Ishikawa (cell line): Measurements from ENCODE around the gene IGLL5.

ENCODE experiments used
- CEBPB ChIP-seq: IDR thresholded peaks from 2 replicates; pipeline ENCODE4 v1.6.1; 2012
- CREB1 ChIP-seq: IDR thresholded peaks from 2 replicates; pipeline ENCODE4 v1.6.1; 2012; ENCODE audit warnings: low read depth
- EGR1 ChIP-seq: IDR thresholded peaks from 2 replicates; pipeline ENCODE4 v1.6.1; 2012
- EP300 ChIP-seq: IDR thresholded peaks from 2 replicates; pipeline ENCODE4 v1.6.1; 2012; ENCODE audit warnings: borderline replicate concordance
- FOXM1 ChIP-seq: IDR thresholded peaks from 2 replicates; pipeline ENCODE4 v1.6.1; 2012; ENCODE audit warnings: low read depth, borderline replicate concordance
- MAX ChIP-seq: IDR thresholded peaks from 2 replicates; pipeline ENCODE4 v1.6.1; 2012
- NFIC ChIP-seq: IDR thresholded peaks from 2 replicates; pipeline ENCODE4 v1.6.1; 2012
- RAD21 ChIP-seq: IDR thresholded peaks from 2 replicates; pipeline ENCODE4 v1.6.1; 2012; ENCODE audit warnings: low read depth
- REST ChIP-seq: IDR thresholded peaks from 2 replicates; pipeline ENCODE4 v1.6.1; 2012; ENCODE audit warnings: low read depth, mild to moderate bottlenecking
- TAF1 ChIP-seq: IDR thresholded peaks from 2 replicates; pipeline ENCODE4 v1.6.1; 2012; ENCODE audit warnings: low read depth, mild to moderate bottlenecking
- TEAD4 ChIP-seq: IDR thresholded peaks from 2 replicates; pipeline ENCODE4 v1.6.1; 2012
- YY1 ChIP-seq: IDR thresholded peaks from 2 replicates; pipeline ENCODE4 v1.6.1; 2012; ENCODE audit warnings: low read depth
- ZBTB7A ChIP-seq: IDR thresholded peaks from 2 replicates; pipeline ENCODE4 v1.6.1; 2012; ENCODE audit warnings: low read depth
- TF ChIP-seq, protein P1 (sequence below): IDR thresholded peaks from 2 replicates; pipeline ENCODE4 v1.6.1; 2012

IGLL5 gene

DNA sequence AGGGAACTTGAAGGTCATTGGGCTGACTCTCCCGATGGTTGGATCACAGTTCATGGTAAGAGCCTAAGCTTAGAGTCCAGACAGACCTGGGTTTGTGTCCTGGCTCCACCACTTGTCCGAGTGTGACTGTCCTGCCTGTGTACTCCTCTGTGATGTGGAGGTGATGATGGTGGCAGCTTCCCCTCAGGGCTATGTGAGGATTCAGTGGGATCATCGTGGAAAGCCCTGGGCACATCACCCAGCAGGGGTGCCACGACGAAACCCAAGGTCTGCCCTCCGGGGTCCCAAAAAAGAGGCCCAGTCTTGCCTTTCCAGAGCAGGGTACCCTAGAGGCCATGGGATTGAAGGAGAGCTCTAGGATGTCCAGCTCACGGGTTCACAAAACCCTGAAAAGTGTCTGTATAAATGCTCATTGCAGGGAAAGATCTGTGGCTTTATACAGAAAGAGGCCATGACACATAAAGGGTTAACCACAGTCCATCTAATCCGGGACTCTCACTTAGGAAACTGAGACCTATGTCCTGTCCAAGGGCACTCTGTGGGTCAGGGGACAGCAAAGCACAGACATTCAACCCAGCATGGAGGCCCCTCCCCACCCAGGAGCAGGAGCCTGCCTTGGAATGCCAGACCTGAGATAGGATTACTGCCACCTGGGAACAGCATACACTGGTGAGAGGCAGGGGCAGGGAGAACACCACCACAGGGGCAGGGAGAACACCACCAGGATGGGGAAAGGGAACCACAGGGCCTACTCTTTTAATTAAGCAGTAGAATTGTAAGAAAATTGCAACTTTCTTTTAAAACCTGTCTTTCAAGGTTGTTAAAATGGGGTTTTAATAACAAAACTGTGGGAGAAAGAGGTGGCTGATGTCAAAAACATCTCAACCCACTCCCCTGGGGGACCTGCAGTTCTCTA, 51.3 kb downstream of the IGLL5 start:
- TF ChIP-seq NFIC (no peak), EP300 (no peak), ZBTB7A (no peak), MAX (no peak), CREB1 (no peak), FOXM1 (no peak), RAD21 (no peak)
- TF ChIP-seq, protein P1, sequence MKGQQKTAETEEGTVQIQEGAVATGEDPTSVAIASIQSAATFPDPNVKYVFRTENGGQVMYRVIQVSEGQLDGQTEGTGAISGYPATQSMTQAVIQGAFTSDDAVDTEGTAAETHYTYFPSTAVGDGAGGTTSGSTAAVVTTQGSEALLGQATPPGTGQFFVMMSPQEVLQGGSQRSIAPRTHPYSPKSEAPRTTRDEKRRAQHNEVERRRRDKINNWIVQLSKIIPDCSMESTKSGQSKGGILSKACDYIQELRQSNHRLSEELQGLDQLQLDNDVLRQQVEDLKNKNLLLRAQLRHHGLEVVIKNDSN: no peak

DNA sequence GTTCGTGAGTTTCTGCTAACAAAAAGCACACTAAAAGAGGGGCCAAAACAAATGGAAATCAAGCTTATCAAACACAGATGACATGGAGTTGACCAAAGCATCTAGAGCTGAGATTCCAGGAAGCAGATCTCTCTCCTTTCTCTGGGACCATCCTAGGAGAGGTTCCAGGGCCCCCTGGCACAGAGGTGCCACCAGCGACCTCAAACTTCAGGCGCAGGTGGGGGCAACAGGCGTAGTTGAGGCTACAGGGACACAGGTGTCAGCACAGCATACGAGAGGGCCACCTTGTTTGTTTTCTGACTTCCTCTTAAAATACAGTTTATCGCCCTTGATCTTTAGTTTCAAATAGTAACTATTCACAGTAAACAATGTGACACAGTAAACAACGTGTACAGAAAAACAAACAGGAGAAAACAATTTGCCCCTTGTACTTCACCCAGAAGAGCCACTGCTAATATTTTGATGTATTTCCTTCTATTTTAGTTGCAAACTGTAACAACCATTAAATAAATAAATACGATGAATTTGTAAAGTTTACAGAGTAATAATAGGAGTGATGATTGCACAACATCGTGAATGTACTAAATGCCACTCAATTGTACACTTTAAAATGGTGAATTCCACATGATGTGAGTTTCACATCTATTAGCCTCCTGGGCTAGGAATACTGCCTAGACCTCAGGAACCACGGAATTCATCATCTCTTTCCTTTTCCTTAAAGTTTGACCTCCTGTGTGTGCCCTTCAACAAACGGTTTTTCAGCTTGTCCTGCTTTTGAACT, 52.2 kb downstream of the IGLL5 start:
- TF ChIP-seq EGR1 (no peak), TAF1 (no peak), CEBPB (peak; percentile 13; the same call in 1 of the 2 replicates), EP300 (no peak)

DNA sequence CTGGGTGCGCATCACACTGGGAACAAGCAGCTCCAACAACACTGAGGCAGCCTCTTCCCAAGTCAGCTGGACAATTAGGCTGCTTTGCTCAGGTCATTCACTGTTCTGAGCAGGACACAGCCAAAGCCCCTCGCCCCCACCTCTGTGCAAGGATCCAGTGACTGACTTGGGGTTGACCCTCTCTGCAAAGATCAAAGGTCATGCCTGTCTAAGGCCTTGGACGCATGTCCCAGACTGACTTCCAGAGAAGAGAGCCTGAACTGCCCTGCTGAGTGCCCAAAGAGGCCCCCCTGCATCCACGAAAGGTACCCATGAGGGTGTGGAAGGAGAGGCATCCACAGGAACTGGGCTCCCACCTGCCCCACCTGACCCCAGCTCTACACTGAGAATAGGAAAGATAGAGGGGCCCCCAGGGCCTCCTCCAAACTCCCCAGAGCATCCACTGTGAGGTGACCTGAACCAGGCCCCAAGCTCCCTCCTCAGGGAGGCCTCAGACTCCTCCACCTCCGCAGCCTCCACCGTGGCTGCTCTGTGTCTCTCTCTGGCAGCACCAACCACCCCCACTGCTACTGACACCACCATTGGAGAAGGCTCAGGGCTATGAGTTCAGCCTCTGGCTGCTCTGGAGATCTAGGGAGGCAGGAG, 53.5 kb downstream of the IGLL5 start:
- TF ChIP-seq FOXM1 (no peak), REST (no peak), TAF1 (no peak), NFIC (no peak), TEAD4 (no peak), MAX (no peak)

DNA sequence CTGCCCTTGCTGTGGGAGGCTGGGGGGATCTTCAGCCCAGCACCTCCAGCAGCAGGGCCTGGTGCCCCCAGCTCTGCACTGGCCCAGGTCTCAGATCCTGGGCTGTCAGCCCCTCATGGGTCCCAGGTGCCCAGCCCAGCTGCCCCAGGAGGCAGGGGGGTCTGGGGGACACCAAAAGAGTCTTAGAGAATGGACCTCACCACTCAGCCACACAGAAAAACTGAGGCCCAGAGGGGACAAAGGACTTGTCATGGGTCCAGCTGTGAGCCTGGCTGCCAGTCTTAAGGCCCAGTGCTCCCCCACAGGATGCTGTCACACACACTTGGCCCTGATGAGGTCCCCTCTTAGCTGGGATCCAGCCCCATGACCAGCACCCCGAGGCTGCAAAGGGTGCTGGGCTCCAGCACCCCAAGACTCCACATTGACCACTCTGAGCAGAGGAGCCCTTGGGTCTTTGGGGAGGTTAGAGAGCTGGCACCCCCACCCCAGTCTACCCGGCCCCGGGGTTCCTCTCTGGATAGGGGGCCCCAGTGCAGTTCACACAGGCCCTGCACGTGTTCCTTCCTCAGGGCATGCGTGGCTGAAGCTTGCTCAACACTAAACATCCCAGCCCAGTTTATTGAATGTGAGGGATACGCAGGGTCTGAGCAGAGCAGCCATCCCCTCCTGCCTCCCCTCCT, 54.4 kb downstream of the IGLL5 start:
- TF ChIP-seq YY1 (no peak), REST (no peak), RAD21 (no peak), CEBPB (no peak)

GRCh38 chr22:22942511-22943329, 55.1 kb downstream of the IGLL5 start:
- TF ChIP-seq NFIC (no peak), EP300 (no peak), EGR1 (no peak), REST (no peak), RAD21 (peak; percentile 63), TEAD4 (no peak)
